GM23248 (cell line): Measurements from ENCODE around the gene SLC13A3.

Source experiments
- EZH2 ChIP-seq: fragments of 200-600 bp; sonication (generic); IDR thresholded peaks from 2 replicates; pipeline ENCODE4 v1.6.1; 2018; ENCODE audit warnings: antibody characterized with exemption, mild to moderate bottlenecking; ENCODE audit not compliant: insufficient read depth, poor library complexity, severe bottlenecking
- EZH2phosphoT487 ChIP-seq: fragments of 200-600 bp; sonication (generic); IDR thresholded peaks from 2 replicates; pipeline ENCODE4 v1.6.1; 2018; ENCODE audit warnings: antibody characterized with exemption, moderate library complexity, mild to moderate bottlenecking, low read depth; ENCODE audit not compliant: insufficient read depth

GRCh38 chr20:46636514-46636913 lies 14.7 kb downstream of the SLC13A3 start:
- TF ChIP-seq EZH2 (no peak), EZH2phosphoT487 (no peak)
